GM12891 (cell line): Measurements from ENCODE around the gene TTC4.

Source experiments
- POLR2A ChIP-seq: IDR thresholded peaks from 2 replicates; pipeline ENCODE4 v1.6.1; 2011; ENCODE audit warnings: low read depth, low read length, control low read depth
- TAF1 ChIP-seq: IDR thresholded peaks from 2 replicates; pipeline ENCODE4 v1.6.1; 2011; ENCODE audit warnings: low read depth, low read length, control low read depth

DNA sequence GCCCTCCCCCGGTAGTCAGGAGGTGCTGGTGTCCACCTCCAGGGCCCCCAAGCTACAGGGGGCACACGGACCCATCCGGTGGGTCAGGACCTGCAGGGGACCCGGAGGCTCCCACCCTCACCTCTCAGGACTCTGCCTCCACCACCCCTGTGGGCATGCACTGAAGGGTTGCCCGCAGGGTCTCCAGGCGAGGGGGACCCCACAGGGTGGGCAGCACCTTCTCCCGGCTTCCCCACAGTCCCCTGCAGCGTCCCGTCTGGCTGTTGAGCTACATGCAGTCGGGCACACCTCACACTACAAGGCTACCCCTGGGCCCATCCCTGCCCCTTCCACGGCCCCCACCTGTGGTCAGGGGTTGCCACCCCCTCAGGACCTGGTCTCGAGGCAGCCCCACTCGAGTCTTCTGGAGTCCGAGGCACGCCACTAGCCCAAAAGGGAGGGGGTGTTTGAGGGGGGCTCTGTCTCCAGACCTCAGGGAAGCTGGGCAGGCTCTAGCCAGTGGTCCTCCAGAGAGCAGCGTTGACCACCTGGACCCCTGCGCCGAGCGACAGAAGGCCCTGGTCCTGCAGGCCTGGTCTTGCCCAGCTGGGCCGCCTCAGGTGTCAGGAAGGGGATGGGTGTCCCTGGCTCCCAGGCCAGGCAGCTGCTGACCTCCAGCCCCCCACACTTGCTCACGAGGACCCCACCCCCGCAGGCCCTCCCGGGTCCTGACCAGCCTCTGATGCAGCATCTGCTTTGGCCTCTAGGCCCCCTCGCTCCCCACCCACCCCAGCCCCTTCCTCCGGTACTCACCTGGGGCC is 39.0 kb downstream of the TTC4 start:
- TF ChIP-seq POLR2A: no peak
- TF ChIP-seq TAF1: no peak
